Astrocyte (in vitro differentiated cells and primary cell): ENCODE measurements around the gene ZNF385D. TPM values are rescaled to one million over a fixed set of nuclear protein-coding genes. Genes with fewer than 3 reads are reported as not detected.

ENCODE experiments used
- DNase-seq: peaks from one replicate; pipeline ENCODE4 v3.0.0-alpha.2; 2010; ENCODE audit warnings: low read depth
- FAIRE-seq: peaks from 2 replicates; lab custom pipeline; 2011; peaks lifted over from hg19 to GRCh38; lab: Jason Lieb, UNC
- H2AFZ ChIP-seq: 2 replicates; pipeline ENCODE4 v1.6.0; 2012; ENCODE audit warnings: low read depth, low read length, inconsistent platforms
- H3K27ac ChIP-seq: 2 replicates; pipeline ENCODE4 v1.5.1; 2011; ENCODE audit warnings: low read depth, low read length, inconsistent platforms
- H3K27me3 ChIP-seq: 2 replicates; pipeline ENCODE4 v1.6.0; 2011; ENCODE audit warnings: low read length, inconsistent platforms; ENCODE audit not compliant: insufficient read depth
- H3K36me3 ChIP-seq: 2 replicates; pipeline ENCODE4 v1.5.1; 2011; ENCODE audit warnings: low read length, inconsistent platforms; ENCODE audit not compliant: insufficient read depth
- H3K4me1 ChIP-seq: 2 replicates; pipeline ENCODE4 v1.5.1; 2011; ENCODE audit warnings: low read length, inconsistent platforms; ENCODE audit not compliant: insufficient read depth
- H3K4me2 ChIP-seq: 2 replicates; pipeline ENCODE4 v1.6.0; 2012; ENCODE audit warnings: low read length, inconsistent platforms
- H3K4me3 ChIP-seq: 2 replicates; pipeline ENCODE4 v1.5.1; 2011; ENCODE audit warnings: low read depth, mild to moderate bottlenecking, low read length, inconsistent platforms; ENCODE audit not compliant: insufficient read depth
- H3K79me2 ChIP-seq: 2 replicates; pipeline ENCODE4 v1.6.0; 2012; ENCODE audit warnings: mild to moderate bottlenecking, low read length, inconsistent platforms; ENCODE audit not compliant: insufficient read depth
- H3K9ac ChIP-seq: 2 replicates; pipeline ENCODE4 v1.6.0; 2012; ENCODE audit warnings: mild to moderate bottlenecking, low read length, inconsistent platforms
- H3K9me3 ChIP-seq: 2 replicates; pipeline ENCODE4 v1.5.1; 2012; ENCODE audit warnings: low read depth, mild to moderate bottlenecking, low read length, inconsistent platforms; ENCODE audit not compliant: insufficient read depth
- H4K20me1 ChIP-seq: 2 replicates; pipeline ENCODE4 v1.6.0; 2012; ENCODE audit warnings: low read length, inconsistent platforms; ENCODE audit not compliant: insufficient read depth
- H3K27ac Mint-ChIP-seq: one replicate; pipeline ENCODE4 v1.8.0; 2021; ENCODE audit warnings: mild to moderate bottlenecking, mixed read lengths; ENCODE audit not compliant: unreplicated experiment
- H3K27me3 Mint-ChIP-seq: one replicate; pipeline ENCODE4 v1.8.0; 2021; ENCODE audit warnings: low read depth, mixed read lengths; ENCODE audit not compliant: unreplicated experiment
- H3K36me3 Mint-ChIP-seq: one replicate; pipeline ENCODE4 v1.8.0; 2021; ENCODE audit warnings: low read depth, mixed read lengths; ENCODE audit not compliant: unreplicated experiment
- H3K4me1 Mint-ChIP-seq: one replicate; pipeline ENCODE4 v1.8.0; 2021; ENCODE audit warnings: low read depth, mixed read lengths; ENCODE audit not compliant: unreplicated experiment
- H3K4me3 Mint-ChIP-seq: one replicate; pipeline ENCODE4 v1.8.0; 2021; ENCODE audit warnings: mild to moderate bottlenecking, moderate library complexity, mixed read lengths; ENCODE audit not compliant: unreplicated experiment
- H3K9me3 Mint-ChIP-seq: one replicate; pipeline ENCODE4 v1.8.0; 2021; ENCODE audit warnings: mild to moderate bottlenecking, mixed read lengths; ENCODE audit not compliant: unreplicated experiment
- CTCF ChIP-seq: IDR thresholded peaks from 2 replicates; pipeline ENCODE4 v1.5.1; 2011; ENCODE audit warnings: low read depth, mild to moderate bottlenecking, inconsistent platforms, low read length, moderate library complexity; ENCODE audit not compliant: insufficient read depth
- EZH2 ChIP-seq: IDR thresholded peaks from 2 replicates; pipeline ENCODE4 v1.6.1; 2012; ENCODE audit warnings: mild to moderate bottlenecking, low read length, inconsistent platforms; ENCODE audit not compliant: insufficient read depth
- total RNA-seq: library from RNA; stranded (reverse); gene quantifications from 2 replicates; pipeline ENCODE4 v1.2.1, GENCODE V29; 2021

Gene ZNF385D
- total RNA-seq, 1 donor from 2014 or later: 7.8 TPM

- TF ChIP-seq EZH2 (no peak), CTCF (no peak)
Measured at GRCh38 chr3:21786438-21786797, 35.4 kb upstream of the ZNF385D start.

GRCh38 chr3:21785765-21786437 is 34.9 kb upstream of the ZNF385D start:
- no peaks in the 10 kb centered on the region for H3K9me3 ChIP-seq
- H3K27ac Mint-ChIP-seq: no peak overlapping the region
- FAIRE-seq: no peak

More at GRCh38 chr3:21786438-21786797, 35.4 kb upstream of the ZNF385D start:
- Histone ChIP-seq H3K4me3 (no peak overlapping the region), H3K27ac (no peak overlapping the region), H4K20me1 (no peaks in the 10 kb centered on the region), H3K9ac (no peak overlapping the region), H3K79me2 (no peaks in the 10 kb centered on the region), H3K9me3 (no peaks in the 10 kb centered on the region), H3K4me1 (no peaks in the 10 kb centered on the region), H2AFZ (no peak overlapping the region), H3K4me2 (no peak overlapping the region), H3K27me3 (no peaks in the 10 kb centered on the region), H3K36me3 (no peaks in the 10 kb centered on the region)
- Mint-ChIP-seq H3K9me3 (no peaks in the 10 kb centered on the region), H3K27ac (no peak overlapping the region), H3K27me3 (no peaks in the 10 kb centered on the region), H3K4me1 (no peaks in the 10 kb centered on the region), H3K4me3 (no peak overlapping the region), H3K36me3 (no peaks in the 10 kb centered on the region)
- no peak for DNase-seq
- no peak for FAIRE-seq

More at GRCh38 chr3:21785765-21786437, 34.9 kb upstream of the ZNF385D start:
- Mint-ChIP-seq H3K4me3 (no peak overlapping the region), H3K9me3 (no peaks in the 10 kb centered on the region), H3K36me3 (no peaks in the 10 kb centered on the region), H3K4me1 (no peaks in the 10 kb centered on the region), H3K27me3 (no peaks in the 10 kb centered on the region)
- no peaks in the 10 kb centered on the region for H3K4me1 ChIP-seq
- H3K27me3 ChIP-seq: no peaks in the 10 kb centered on the region
- H3K79me2 ChIP-seq: no peaks in the 10 kb centered on the region
- no peak overlapping the region for H2AFZ ChIP-seq
- H3K27ac ChIP-seq: no peak overlapping the region
- H3K36me3 ChIP-seq: no peaks in the 10 kb centered on the region
- H4K20me1 ChIP-seq: no peaks in the 10 kb centered on the region
- no peak for DNase-seq
- TF ChIP-seq CTCF (no peak), EZH2 (no peak)
- H3K4me3 ChIP-seq: no peak overlapping the region
- H3K9ac ChIP-seq: no peak overlapping the region
- no peak overlapping the region for H3K4me2 ChIP-seq
